Renal pelvis (tissue), 4 donors: ENCODE results near the gene CARMIL3. TPM values are rescaled to one million over a fixed set of nuclear protein-coding genes. Genes with fewer than 3 reads are reported as not detected.

Source experiments
- DNase-seq: peaks from one replicate; pipeline ENCODE4 v3.0.0-alpha.2; 2013
- polyA plus RNA-seq, 3 donors: library from polyadenylated mRNA; unstranded; fragments of 120-200 nt; gene quantifications; one replicate each; pipeline ENCODE4 v1.2.1, GENCODE V29; 2013; ENCODE audit not compliant: insufficient read length in 3 of 3

Gene CARMIL3
- polyA plus RNA-seq, 3 donors = 2.2 to 2.4 (median 2.4) TPM

DNA sequence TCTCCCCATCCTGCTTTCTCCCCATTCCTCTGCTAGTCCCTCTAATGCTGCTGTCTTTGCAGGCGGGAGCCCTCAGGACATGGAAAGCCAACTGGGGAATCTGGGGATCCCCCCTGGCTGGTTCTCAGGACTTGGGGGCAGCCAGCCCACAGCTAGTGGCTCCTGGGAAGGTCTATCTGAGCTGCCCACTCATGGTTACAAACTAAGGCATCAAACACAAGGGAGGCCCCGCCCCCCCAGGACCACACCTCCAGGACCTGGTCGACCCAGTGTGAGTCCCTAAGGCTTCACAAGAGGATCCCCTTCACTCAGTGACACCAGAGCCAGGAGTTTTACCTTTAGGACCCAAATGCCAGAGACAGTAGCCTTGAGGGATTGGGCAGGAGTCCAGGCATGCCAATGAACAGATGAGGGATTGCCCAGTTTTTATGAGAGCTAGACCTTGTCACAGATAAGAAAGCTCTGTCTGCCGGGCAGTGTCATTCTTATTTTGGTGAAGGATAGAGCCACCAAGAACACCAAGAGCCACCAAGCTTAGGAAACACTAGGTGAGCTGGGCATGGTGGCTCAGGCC, 11.5 kb downstream of the CARMIL3 start:
- DNase-seq = no peak

DNA sequence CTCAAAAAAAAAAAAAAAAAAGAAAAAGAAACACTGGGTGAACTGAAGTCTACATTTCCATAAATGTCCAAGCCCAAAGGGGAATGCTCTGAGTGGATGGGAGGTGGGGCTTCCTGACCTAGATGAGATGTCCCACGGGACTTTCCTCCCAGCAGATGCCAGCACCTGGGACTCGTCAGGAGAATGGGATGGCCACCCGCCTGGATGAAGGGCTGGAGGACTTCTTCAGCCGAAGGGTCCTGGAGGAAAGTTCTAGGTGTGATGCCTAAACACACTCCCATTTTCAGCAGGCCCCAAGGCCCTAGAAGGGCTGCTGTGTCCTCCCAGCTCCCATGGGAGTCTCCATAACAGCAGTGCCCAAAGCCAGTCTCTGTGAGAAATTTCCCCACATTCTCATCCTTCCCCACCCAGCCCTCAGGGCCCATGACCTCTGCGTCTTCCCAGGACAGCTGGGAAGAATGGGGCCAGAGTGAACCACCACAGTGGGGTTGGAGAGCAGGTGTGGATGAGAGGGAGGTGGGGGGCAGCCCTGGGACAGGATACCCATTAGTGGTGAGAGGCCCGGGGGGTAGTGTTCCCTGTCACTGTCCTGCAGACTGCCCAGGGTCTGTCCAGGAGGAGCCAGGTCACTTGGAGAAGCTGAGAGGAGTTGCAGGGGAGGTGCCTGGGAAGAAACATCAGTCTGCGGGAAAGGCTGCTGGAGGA, 12.4 kb downstream of the CARMIL3 start:
- no peak for DNase-seq

GRCh38 chr14:24064856-24065255, 13.0 kb downstream of the CARMIL3 start:
- no peak for DNase-seq

- no peak for DNase-seq
Observed at GRCh38 chr14:24065408-24065807, 13.6 kb downstream of the CARMIL3 start.

DNA sequence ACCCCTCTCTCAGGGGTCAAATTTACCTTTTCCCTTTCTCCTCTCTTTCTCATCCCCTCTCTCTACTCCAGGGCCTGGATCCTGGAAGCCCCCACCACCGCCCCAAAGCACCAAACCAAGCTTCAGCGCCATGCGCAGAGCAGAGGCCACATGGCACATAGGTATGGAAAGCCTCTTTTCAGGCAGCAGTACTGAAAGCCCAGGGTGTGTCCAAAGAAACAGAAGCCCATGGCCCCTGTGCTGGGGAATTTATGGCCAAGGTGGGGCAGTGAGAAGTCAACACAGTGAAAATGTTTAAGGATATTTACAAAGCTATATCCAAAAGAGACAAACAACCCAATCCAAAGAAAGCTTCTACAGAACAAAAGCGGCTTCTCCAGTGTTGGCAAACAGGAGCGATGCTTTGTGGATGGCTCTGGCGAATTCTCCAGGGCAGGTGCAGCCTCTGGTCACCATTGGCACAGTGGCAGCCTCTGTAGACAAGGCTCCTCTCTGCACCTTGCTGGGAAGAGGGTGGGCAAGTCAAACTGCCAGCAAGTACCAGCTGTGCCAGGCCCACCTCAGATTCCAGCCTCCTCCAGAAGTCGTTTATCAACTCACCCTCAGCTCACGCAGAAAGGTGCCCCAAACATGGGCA, 14.8 kb downstream of the CARMIL3 start:
- no peak for DNase-seq

DNA sequence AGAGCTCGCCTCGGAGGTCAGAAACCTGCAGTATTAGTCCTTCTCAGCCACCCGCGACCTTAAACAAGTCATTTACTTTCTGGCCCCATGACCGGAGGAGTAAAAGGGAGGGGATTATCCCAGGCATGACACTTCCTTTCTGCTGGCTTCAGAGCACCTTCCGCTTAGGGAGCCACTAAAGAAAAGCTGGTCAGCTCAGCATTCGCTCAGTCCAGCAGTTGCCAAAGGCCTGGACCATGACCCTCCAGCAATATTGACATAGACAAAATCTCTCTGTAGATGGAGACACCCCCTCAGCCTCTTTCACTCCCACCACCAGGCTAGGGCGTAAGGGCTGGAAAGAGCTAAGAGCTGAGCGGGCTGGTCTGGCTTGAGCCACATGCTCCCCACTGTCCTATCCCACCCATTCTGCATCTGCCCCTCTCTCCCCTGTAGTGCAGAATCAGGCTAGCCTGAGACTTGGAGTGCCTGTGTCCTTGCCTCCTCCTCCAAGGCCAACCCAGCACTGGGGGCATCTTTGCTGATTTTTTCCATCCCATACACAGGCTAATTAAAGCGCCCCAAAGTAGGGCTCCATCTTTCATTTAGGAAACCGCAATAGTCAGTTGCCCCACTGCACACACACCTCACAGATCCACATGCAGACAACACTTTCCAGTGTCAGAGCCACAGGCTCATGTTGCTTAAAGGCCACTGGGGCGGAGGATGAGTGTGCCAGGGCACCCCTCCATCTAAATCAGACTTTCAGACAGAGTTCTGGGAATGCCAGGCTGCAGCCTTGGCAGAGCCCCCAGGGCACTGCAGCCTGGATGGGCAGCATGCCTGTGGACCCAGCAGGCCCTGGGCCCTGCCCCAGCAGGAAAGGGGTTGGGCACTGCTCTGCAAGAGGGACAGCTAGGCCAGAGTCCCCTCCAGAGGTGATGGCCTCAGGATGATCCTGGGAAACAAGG, 15.6 kb downstream of the CARMIL3 start:
- no peak for DNase-seq

DNA sequence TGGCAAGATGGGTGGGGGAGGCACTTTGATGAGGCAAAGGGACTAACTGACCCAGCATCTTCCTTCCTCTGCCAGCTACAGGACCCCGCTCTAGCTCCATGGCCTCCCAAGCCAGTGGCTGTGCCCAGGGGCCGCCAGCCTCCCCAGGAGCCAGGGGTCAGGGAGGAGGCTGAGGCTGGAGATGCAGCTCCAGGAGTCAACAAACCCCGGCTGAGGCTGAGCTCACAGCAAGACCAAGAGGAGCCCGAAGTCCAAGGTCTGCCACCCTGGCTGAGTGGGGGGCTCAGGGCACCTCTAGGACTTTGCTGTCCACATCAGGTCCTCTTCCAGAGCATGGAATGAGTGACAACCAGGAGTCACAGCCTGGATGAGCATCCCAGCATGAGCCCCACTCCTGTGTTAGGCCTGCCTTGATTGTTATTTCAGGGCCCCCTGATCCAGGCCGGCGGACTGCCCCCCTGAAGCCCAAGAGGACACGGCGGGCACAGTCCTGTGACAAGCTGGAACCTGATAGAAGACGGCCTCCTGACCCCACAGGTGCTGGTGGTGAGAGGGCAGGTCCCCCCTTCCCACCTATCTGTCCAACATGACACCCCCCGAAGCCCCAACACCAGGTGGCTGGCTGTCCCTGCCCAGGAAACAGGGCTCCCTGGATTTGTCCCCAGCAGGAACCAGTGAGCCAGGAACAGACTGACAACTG, 17.1 kb downstream of the CARMIL3 start:
- DNase-seq = no peak

DNA sequence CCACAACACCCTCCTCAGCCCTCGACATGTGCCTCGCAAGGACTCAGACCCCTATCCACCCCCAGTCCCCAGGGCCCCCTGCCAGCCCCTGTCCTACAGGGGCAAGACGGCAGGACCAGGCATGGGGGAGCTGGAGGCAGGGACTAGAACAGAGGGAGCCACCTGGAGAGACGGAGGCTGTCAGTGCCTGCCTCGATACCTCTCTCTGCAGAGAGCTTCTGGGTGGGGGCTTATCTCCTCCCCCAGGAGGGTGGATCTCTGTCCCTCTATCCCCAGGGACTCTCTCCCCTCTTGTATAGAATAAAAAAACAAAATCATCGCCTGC, 17.6 kb downstream of the CARMIL3 start:
- DNase-seq = no peak

DNA sequence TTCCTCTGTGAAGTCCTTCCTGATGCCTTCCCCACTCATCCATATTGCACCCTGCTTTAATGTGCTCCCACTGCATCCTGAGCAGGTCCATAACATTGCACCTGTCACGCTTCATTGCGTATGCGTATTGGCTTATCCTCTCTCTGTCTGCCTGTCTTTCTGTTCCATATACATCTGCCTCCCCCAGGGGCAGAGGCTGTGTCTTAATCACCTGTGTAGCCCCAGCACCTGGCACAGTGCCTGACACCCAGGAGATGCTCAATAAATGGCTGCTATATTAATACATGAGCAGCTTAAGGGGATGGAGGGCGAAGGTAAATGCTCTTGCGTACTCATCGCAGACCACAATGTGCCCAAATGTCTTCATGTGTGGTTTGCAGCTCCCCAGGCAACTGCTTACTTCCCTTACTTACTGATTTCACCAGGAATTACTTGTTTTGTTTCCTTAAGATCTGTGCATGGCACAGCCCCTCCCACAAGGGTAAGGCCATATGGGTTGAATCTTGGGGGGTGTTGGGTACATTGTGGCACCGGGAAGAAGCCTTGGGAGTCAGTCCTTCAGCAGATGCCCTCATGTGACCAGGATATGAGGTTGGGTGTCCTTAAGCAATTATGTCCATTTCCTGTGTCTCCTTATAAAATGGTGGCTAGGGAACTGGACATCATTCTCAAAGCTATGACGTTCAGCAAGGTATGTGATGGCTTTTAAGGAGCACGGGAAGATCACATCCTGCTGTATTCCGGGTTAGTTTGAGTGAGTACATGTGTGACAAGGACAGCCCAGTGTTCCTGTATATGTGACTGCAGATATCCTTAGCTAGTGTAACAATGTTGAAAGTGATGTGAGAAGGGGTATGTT, 18.7 kb downstream of the CARMIL3 start:
- no peak for DNase-seq

DNA sequence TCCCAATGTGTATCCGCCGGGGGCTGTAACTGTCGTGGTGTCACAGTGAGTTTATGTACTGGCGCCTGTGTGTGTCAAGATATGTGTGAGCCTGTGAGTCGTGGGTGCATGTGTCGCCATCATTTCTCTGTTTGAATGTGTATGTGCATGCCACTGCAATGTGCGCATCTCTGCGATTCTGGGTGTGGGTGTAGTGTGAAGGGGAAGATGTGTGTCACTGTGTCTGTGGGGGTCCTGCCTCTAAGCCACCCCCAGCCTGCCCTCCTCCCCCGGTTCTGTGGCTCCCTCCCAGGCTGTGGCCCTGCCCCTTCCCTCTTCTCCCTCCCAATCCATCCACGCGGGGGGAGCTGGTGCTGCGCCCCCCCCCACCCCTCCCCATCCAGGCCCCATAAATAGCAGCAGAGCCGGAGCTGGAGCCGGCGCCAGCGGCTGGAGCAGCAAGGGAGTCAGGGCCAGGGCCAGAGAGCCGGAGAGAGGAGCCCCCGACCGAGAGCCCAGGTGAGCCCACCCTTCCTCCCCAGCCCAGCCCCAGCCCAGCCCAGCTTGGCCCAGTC, 19.4 kb downstream of the CARMIL3 start, which contains the start of gene CPNE6:
Gene CPNE6 (plus strand): TSS at position 419 of the 554 bp plus-strand sequence. CDS start 1,375 bp downstream, outside the sequence.
- DNase-seq = no peak

- no peak for DNase-seq
Observed at GRCh38 chr14:24071836-24072430, 20.1 kb downstream of the CARMIL3 start.

- no peak for DNase-seq
Observed at GRCh38 chr14:24072436-24072835, 20.6 kb downstream of the CARMIL3 start.

GRCh38 chr14:24072881-24073877, 21.4 kb downstream of the CARMIL3 start:
- DNase-seq = no peak

GRCh38 chr14:24074625-24075484, 23.0 kb downstream of the CARMIL3 start:
- DNase-seq = no peak

GRCh38 chr14:24075485-24076301, 23.9 kb downstream of the CARMIL3 start:
- DNase-seq = no peak

DNA sequence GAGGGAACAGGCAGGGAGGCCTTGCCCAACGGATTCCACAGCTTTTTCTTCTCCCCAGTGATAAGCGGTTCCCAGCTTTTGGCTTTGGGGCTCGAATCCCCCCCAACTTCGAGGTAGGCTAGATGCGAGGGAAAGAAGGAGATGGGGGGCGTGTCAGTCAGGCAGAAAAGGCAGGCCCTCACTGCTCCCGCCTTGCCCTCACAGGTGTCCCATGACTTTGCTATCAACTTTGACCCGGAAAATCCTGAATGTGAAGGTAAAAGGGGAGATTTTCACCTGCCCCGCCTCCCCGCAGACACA, 24.4 kb downstream of the CARMIL3 start:
- no peak for DNase-seq

DNA sequence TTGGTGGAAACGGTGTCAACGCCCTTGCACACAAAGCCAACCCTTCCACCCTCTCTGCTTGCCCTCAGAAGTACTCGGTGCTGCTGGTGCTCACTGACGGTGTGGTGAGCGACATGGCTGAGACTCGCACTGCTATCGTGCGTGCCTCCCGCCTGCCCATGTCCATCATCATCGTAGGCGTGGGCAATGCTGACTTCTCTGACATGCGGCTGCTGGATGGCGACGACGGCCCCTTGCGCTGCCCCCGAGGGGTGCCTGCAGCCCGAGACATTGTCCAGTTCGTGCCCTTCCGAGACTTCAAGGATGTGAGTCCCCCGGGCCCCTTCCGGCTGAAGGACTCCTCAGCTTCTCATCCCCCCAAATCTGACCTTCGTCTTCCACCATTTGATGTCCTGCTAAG, 25.3 kb downstream of the CARMIL3 start:
- no peak for DNase-seq
